HEK293 (cell line): Measurements from ENCODE around the gene PIP4K2A.
"Not testable (repeated sequence)": the region's sequence is repeated elsewhere in the genome, so short reads cannot be mapped to it uniquely, and the experiment has no call there.

Experiments
- CTCF ChIA-PET: fragments of 350-600 bp; formaldehyde crosslinking; extraction: SDS; loops from one replicate; lab custom pipeline; 2021; ENCODE audit warnings: antibody characterized with exemption; lab: Yijun Ruan, JAX
- POLR2A ChIA-PET: fragments of 300-600 bp; formaldehyde crosslinking; extraction: SDS; loops from one replicate; lab custom pipeline; 2020; ENCODE audit warnings: antibody characterized with exemption, inconsistent platforms; lab: Yijun Ruan, JAX
- H3K27ac ChIP-seq: fragments of 200-500 bp; sonication (Bioruptor generic); 2 replicates; pipeline ENCODE4 v1.5.1; 2014; ENCODE audit warnings: low read depth, low read length, control low read depth, inconsistent platforms; ENCODE audit errors: extremely low read depth
- H3K36me3 ChIP-seq, 2 experiments: fragments of 200-500 bp in 1 of 2; sonication (Bioruptor generic) in 1 of 2; 1 replicate in 1 of 2; 2 replicates in 1 of 2; pipeline ENCODE4 v1.5.1; 2014 to 2017; ENCODE audit warnings: inconsistent platforms in 2 of 2, low read length in 2 of 2; ENCODE audit not compliant: control insufficient read depth in 2 of 2, insufficient read depth in 1 of 2
- H3K4me1 ChIP-seq: fragments of 200-500 bp; sonication (Bioruptor generic); 2 replicates; pipeline ENCODE4 v1.5.1; 2014; ENCODE audit warnings: mild to moderate bottlenecking, low read length, inconsistent platforms; ENCODE audit not compliant: control insufficient read depth, insufficient read depth
- H3K4me3 ChIP-seq: 2 replicates; pipeline ENCODE4 v1.5.1; 2011; ENCODE audit warnings: low read depth, mild to moderate bottlenecking, control low read depth, low read length, moderate library complexity
- H3K9me3 ChIP-seq: fragments of 200-500 bp; sonication (Bioruptor generic); 2 replicates; pipeline ENCODE4 v1.5.1; 2014; ENCODE audit warnings: low read depth, low read length, inconsistent platforms; ENCODE audit not compliant: control insufficient read depth, insufficient read depth
- AEBP2 ChIP-seq: fragments of 450-650 bp; formaldehyde crosslinking; IDR thresholded peaks from 2 replicates; pipeline ENCODE4 v1.5.1; 2016; ENCODE audit warnings: missing biosample characterization, missing genetic modification characterization, borderline replicate concordance
- SP3 ChIP-seq: fragments of 450-650 bp; formaldehyde crosslinking; IDR thresholded peaks from 2 replicates; pipeline ENCODE4 v1.5.1; 2016; ENCODE audit warnings: missing biosample characterization, missing genetic modification characterization
- ZBTB10 ChIP-seq: fragments of 450-650 bp; formaldehyde crosslinking; IDR thresholded peaks from 2 replicates; pipeline ENCODE4 v1.5.1; 2016; ENCODE audit warnings: missing biosample characterization, missing genetic modification characterization
- ZEB2 ChIP-seq: fragments of 450-650 bp; formaldehyde crosslinking; IDR thresholded peaks from 2 replicates; pipeline ENCODE4 v1.5.1; 2016; ENCODE audit warnings: missing biosample characterization, missing genetic modification characterization
- ZFP3 ChIP-seq: fragments of 450-650 bp; formaldehyde crosslinking; IDR thresholded peaks from 2 replicates; pipeline ENCODE4 v1.5.1; 2016; ENCODE audit warnings: low read depth, missing biosample characterization, missing genetic modification characterization
- ZNF157 ChIP-seq: fragments of 450-650 bp; formaldehyde crosslinking; IDR thresholded peaks from 2 replicates; pipeline ENCODE4 v1.5.1; 2016; ENCODE audit warnings: missing biosample characterization, missing genetic modification characterization
- ZNF211 ChIP-seq: fragments of 450-650 bp; formaldehyde crosslinking; IDR thresholded peaks from 2 replicates; pipeline ENCODE4 v1.5.1; 2016; ENCODE audit warnings: low read depth, missing biosample characterization, missing genetic modification characterization
- ZNF354C ChIP-seq: fragments of 450-650 bp; formaldehyde crosslinking; IDR thresholded peaks from 2 replicates; pipeline ENCODE4 v1.5.1; 2016; ENCODE audit warnings: missing biosample characterization, missing genetic modification characterization, low read depth, borderline replicate concordance
- ZNF391 ChIP-seq: fragments of 450-650 bp; formaldehyde crosslinking; IDR thresholded peaks from 2 replicates; pipeline ENCODE4 v1.5.1; 2016; ENCODE audit warnings: low read depth, missing biosample characterization, missing genetic modification characterization, borderline replicate concordance
- ZNF510 ChIP-seq: fragments of 450-650 bp; formaldehyde crosslinking; IDR thresholded peaks from 2 replicates; pipeline ENCODE4 v1.5.1; 2018; ENCODE audit warnings: mild to moderate bottlenecking, missing genetic modification characterization, missing biosample characterization; ENCODE audit not compliant: insufficient replicate concordance
- ZNF521 ChIP-seq: fragments of 450-650 bp; formaldehyde crosslinking; IDR thresholded peaks from 2 replicates; pipeline ENCODE4 v1.5.1; 2017; ENCODE audit warnings: missing biosample characterization, mild to moderate bottlenecking, missing genetic modification characterization
- ZNF530 ChIP-seq: fragments of 450-650 bp; formaldehyde crosslinking; IDR thresholded peaks from 2 replicates; pipeline ENCODE4 v1.5.1; 2016; ENCODE audit warnings: low read depth, missing biosample characterization, missing genetic modification characterization
- ZNF610 ChIP-seq: fragments of 450-650 bp; formaldehyde crosslinking; IDR thresholded peaks from 2 replicates; pipeline ENCODE4 v1.5.1; 2016; ENCODE audit warnings: missing biosample characterization, missing genetic modification characterization, borderline replicate concordance
- ZNF670 ChIP-seq: fragments of 450-650 bp; formaldehyde crosslinking; IDR thresholded peaks from 2 replicates; pipeline ENCODE4 v1.5.1; 2016; ENCODE audit warnings: missing biosample characterization, missing genetic modification characterization, low read depth
- ZNF692 ChIP-seq: fragments of 450-650 bp; formaldehyde crosslinking; IDR thresholded peaks from 2 replicates; pipeline ENCODE4 v1.5.1; 2016; ENCODE audit warnings: missing biosample characterization, missing genetic modification characterization
- ZNF707 ChIP-seq: fragments of 450-650 bp; formaldehyde crosslinking; IDR thresholded peaks from 2 replicates; pipeline ENCODE4 v1.5.1; 2016; ENCODE audit warnings: missing biosample characterization, missing genetic modification characterization
- ZNF792 ChIP-seq: fragments of 450-650 bp; formaldehyde crosslinking; IDR thresholded peaks from 2 replicates; pipeline ENCODE4 v1.5.1; 2016; ENCODE audit warnings: missing biosample characterization, missing genetic modification characterization

PIP4K2A gene

GRCh38 chr10:22750131-22750530, 35.8 kb upstream of the PIP4K2A start:
- CTCF ChIA-PET: interaction anchor here (0.7 to 0.9 kb wide), 2 partner anchors 176 to 1258 kb away, joined by 3 read pairs; no protein-coding TSS in a partner anchor

GRCh38 chr10:22744858-22745257, 30.5 kb upstream of the PIP4K2A start:
- H3K36me3 ChIP-seq, H3K4me3 ChIP-seq, CTCF ChIA-PET, H3K27ac ChIP-seq, POLR2A ChIA-PET, H3K9me3 ChIP-seq, H3K4me1 ChIP-seq: not testable (repeated sequence)

More at GRCh38 chr10:22750131-22750530, 35.8 kb upstream of the PIP4K2A start:
- TF ChIP-seq ZNF521 (tag by site-specific recombination): no peak
- TF ChIP-seq ZNF610: no peak
- no peak for TF ChIP-seq ZNF692 (tag by site-specific recombination)
- no peak for TF ChIP-seq ZEB2 (tag by site-specific recombination)
- TF ChIP-seq, all 188 proteins: peak for 0
- Histone ChIP-seq H3K4me3 (no peak overlapping the region), H3K4me1 (no peaks in the 10 kb centered on the region), H3K36me3 (no peaks in the 10 kb centered on the region), H3K27ac (no peak overlapping the region), H3K9me3 (no peaks in the 10 kb centered on the region)
- POLR2A ChIA-PET: no interaction called here

- Histone ChIP-seq H3K9me3 (no peaks in the 10 kb centered on the region), H3K4me1 (no peaks in the 10 kb centered on the region), H3K4me3 (no peak overlapping the region), H3K36me3 (no peaks in the 10 kb centered on the region), H3K27ac (no peak overlapping the region)
- ChIA-PET POLR2A (interaction anchor here (0.7 kb wide), 1 partner anchor 428 kb away, joined by 4 read pairs; no protein-coding TSS in a partner anchor), CTCF (interaction anchor here (0.6 kb wide), 1 partner anchor 192 kb away, joined by 6 read pairs; no protein-coding TSS in a partner anchor)
- no peak for TF ChIP-seq SP3 (tag by site-specific recombination)
- no peak for TF ChIP-seq ZFP3 (tag by site-specific recombination)
- TF ChIP-seq ZNF157 (tag by site-specific recombination): no peak
- TF ChIP-seq ZNF391 (tag by site-specific recombination): no peak
- no peak for TF ChIP-seq ZNF530 (tag by site-specific recombination)
Observed at GRCh38 chr10:22742678-22743077, 28.3 kb upstream of the PIP4K2A start.

GRCh38 chr10:22741631-22742030, 27.3 kb upstream of the PIP4K2A start:
- H3K4me1 ChIP-seq, H3K9me3 ChIP-seq, H3K36me3 ChIP-seq, H3K4me3 ChIP-seq, POLR2A ChIA-PET, H3K27ac ChIP-seq: not testable (repeated sequence)
- CTCF ChIA-PET: interaction anchor here (0.6 kb wide), 1 partner anchor 416 kb away, joined by 3 read pairs; no protein-coding TSS in a partner anchor

- H3K36me3 ChIP-seq: no peaks in the 10 kb centered on the region
- H3K9me3 ChIP-seq: no peaks in the 10 kb centered on the region
- no peaks in the 10 kb centered on the region for H3K4me1 ChIP-seq
- ChIA-PET CTCF (interaction anchor here (0.7 kb wide), 1 partner anchor 10 kb away, joined by 3 read pairs; no protein-coding TSS in a partner anchor), POLR2A (no interaction called here)
- no peak overlapping the region for H3K27ac ChIP-seq
- H3K4me3 ChIP-seq: no peak overlapping the region
- TF ChIP-seq ZBTB10 (tag by site-specific recombination) (no peak), ZNF792 (tag by site-specific recombination) (no peak), ZNF670 (tag by site-specific recombination) (no peak), ZNF211 (tag by site-specific recombination) (no peak), ZNF707 (tag by site-specific recombination) (no peak), ZNF354C (tag by site-specific recombination) (no peak), AEBP2 (tag by site-specific recombination) (no peak), ZNF510 (no peak)
Observed at GRCh38 chr10:22740180-22740579, 25.8 kb upstream of the PIP4K2A start.
